GM12873 (cell line): ENCODE data around the gene SPAG17.

ENCODE experiments used
- CTCF ChIP-seq: IDR thresholded peaks from 2 replicates; pipeline ENCODE4 v1.5.1; 2012; ENCODE audit warnings: low read depth, mild to moderate bottlenecking, moderate library complexity, low read length, control low read depth; ENCODE audit not compliant: insufficient read depth; ENCODE audit errors: missing control alignments

SPAG17 gene

GRCh38 chr1:118190561-118190960 is 5.5 kb upstream of the SPAG17 start:
- TF ChIP-seq CTCF: no peak

GRCh38 chr1:118189564-118189963 is 4.5 kb upstream of the SPAG17 start:
- TF ChIP-seq CTCF: no peak

- no peak for TF ChIP-seq CTCF
Measured at GRCh38 chr1:118188411-118188810, 3.4 kb upstream of the SPAG17 start.

GRCh38 chr1:118186026-118186425 is 998 bp upstream of the SPAG17 start:
- no peak for TF ChIP-seq CTCF

- TF ChIP-seq CTCF: no peak
Measured at GRCh38 chr1:118184739-118185083, 317 bp downstream of the SPAG17 start.

- TF ChIP-seq CTCF: no peak
Measured at GRCh38 chr1:118183586-118183985, 1.4 kb downstream of the SPAG17 start.

- no peak for TF ChIP-seq CTCF
Measured at GRCh38 chr1:118177998-118178397, 7.0 kb downstream of the SPAG17 start.

GRCh38 chr1:118169016-118169415 is 16.0 kb downstream of the SPAG17 start:
- no peak for TF ChIP-seq CTCF
